NCI-H2227 (cell line): ENCODE results near the gene GMPPA.
A peak's percentile ranks its signal among the peaks of the same experiment; 100 is the strongest.

Source experiments
- DNase-seq: peaks from one replicate; lab custom pipeline; 2025; ENCODE audit not compliant: unreplicated experiment; lab: John Stamatoyannopoulos, UW

The GMPPA gene

GRCh38 chr2:219517954-219518778, 19.5 kb downstream of the GMPPA start:
- DNase-seq, result no peak

GRCh38 chr2:219519526-219519916, 20.8 kb downstream of the GMPPA start:
- no peak for DNase-seq

GRCh38 chr2:219520079-219520478, 21.4 kb downstream of the GMPPA start:
- no peak for DNase-seq

- peak; percentile 65 for DNase-seq
Observed at GRCh38 chr2:219521066-219521880, 22.6 kb downstream of the GMPPA start.

- peak; percentile 72 for DNase-seq
Observed at GRCh38 chr2:219522111-219523030, 23.7 kb downstream of the GMPPA start.

GRCh38 chr2:219523031-219523671, 24.5 kb downstream of the GMPPA start:
- peak; percentile 60 for DNase-seq

GRCh38 chr2:219524817-219525216, 26.1 kb downstream of the GMPPA start:
- DNase-seq, result no peak

- peak; percentile 86 for DNase-seq
Observed at GRCh38 chr2:219525533-219526232, 27.0 kb downstream of the GMPPA start.

- no peak for DNase-seq
Observed at GRCh38 chr2:219526320-219527075, 27.8 kb downstream of the GMPPA start.

- peak; percentile 42 for DNase-seq
Observed at GRCh38 chr2:219527076-219527394, 28.3 kb downstream of the GMPPA start.

GRCh38 chr2:219527472-219527871, 28.8 kb downstream of the GMPPA start:
- no peak for DNase-seq

- DNase-seq, result peak; percentile 91
Observed at GRCh38 chr2:219530048-219530963, 31.6 kb downstream of the GMPPA start.

- DNase-seq, result no peak
Observed at GRCh38 chr2:219531639-219532377, 33.1 kb downstream of the GMPPA start.

GRCh38 chr2:219532378-219532649, 33.6 kb downstream of the GMPPA start:
- DNase-seq, result no peak

- DNase-seq, result no peak
Observed at GRCh38 chr2:219533930-219534661, 35.4 kb downstream of the GMPPA start.

- no peak for DNase-seq
Observed at GRCh38 chr2:219536425-219536824, 37.7 kb downstream of the GMPPA start.

GRCh38 chr2:219536967-219537366, 38.3 kb downstream of the GMPPA start:
- DNase-seq, result no peak
